Measurements from ENCODE around the gene ARHGAP23.
"Not testable (repeated sequence)": the region's sequence is repeated elsewhere in the genome, so short reads cannot be mapped to it uniquely, and the experiment has no call there.

Gene ARHGAP23

DNA sequence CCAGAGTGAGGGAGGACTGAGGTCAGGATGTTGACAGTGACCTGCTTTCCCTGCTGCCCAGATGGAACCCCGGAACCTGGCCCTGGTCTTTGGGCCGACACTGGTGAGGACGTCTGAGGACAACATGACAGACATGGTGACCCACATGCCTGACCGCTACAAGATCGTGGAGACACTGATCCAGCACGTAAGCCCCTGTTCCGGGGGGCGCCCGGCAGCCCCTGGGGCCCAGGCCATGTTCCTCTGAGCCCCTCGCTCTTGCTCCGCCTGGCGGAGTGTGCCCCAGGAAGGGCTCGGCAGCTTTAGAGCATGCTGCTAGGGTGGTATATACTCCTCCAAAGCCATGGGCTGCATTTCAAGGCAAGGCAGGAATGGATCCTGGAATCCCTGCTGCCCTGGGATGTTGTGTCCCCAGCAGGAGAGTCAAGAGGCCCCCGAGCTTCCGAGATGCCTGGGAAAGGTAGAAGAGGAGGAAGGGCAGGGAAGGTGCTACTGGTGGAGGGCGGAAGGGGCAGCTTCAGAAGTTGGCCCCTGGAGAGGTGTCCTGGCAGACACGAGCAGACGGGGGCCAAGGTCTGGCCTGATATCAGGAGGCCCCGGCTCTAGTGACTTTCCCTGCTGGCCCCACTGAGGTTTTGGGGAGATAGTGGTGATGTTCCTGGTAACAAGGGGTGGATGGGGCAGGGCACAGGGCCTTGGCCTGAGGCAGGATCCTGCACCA lies 63.2 kb downstream of the ARHGAP23 start:
- DNase-seq (ENCODE audit: low spot score) = not testable (repeated sequence)

DNA sequence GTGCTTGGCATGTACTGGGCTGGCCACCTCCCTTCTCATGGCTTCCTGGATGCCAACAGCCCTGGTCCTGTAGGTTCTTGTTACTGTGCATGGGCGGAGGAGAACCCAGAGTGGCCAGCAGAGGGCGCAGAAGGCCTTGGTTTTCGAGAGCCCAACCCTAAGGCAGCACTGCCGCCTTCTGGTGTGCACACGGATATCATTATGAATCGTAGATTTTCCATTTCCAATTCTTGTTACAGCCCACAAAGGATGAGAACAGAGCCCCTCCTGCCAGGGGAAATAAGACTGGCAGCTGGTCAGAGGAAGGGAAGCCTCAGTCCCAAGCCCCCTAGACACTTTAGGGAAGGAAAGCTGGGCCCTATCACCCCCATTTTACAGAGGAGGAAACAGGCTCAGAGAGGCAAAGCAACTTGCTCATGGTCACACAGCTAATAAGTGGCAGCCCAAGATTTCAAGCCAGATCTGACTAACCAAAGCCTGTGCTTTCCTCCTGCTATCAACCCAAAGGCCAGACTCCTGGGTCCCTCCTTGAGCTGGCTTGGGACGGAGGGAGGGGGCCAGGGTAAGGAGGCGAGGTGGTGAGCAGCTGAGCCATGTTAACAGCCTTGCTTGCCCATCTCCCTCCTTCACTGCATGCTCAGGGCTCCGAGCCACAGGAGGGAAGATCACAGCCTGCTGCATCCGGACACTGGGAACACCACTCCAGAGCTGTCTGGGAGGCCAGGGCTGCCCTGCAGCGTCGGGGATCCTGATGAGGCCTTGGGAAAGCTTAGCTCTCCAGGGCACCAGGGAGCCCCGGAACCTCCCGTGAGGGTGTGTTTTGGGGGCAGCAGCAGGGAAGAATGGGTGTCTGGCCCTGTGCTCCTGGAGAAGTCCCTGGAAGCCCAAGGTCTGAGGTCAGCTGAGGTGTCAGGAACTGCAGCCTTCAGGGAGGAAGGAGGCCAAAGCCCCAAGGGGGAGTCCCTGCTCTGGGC lies 64.1 kb downstream of the ARHGAP23 start:
- DNase-seq (ENCODE audit: low spot score) = peak; percentile 84

DNA sequence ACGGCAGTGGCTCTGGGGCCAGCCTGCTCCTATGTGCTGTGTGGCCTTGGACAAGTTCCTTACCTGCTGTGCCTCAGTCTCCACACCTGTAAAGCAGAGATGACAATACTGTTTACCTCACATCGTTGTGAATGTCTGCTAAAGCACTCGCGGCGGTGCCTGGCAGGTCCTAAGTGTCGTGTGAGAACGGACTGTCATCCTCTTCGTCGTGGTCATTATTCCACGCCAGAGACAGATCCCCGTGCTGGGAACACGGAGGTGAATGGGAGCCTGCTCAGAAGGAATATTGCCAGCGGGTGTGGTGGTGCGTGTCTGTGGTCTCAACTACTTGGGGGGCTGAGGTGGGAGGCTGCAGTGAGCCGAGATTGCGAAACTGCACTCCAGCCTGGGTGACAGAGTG lies 65.9 kb downstream of the ARHGAP23 start:
- DNase-seq (ENCODE audit: low spot score) = not testable (repeated sequence)

DNA sequence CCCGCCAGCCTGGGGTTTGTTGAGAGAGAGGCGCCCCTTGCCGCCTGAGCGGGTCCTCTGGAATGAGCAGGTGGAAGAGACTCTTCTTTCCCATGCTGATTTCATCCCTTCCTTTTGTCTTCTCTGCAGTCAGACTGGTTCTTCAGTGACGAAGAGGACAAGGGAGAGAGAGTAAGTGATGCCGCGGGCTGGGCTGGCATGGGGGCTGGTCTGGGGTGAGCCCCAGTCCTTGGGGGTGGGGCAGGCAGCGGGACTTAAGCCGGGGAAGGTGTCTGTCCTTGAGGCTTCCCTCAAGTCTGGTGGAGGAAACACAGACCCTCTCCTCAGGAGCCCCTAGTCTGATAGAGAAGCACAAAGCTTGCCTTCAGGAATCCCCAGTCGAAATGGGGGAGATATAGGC lies 69.4 kb downstream of the ARHGAP23 start:
- DNase-seq (ENCODE audit: low spot score) = not testable (repeated sequence)

DNA sequence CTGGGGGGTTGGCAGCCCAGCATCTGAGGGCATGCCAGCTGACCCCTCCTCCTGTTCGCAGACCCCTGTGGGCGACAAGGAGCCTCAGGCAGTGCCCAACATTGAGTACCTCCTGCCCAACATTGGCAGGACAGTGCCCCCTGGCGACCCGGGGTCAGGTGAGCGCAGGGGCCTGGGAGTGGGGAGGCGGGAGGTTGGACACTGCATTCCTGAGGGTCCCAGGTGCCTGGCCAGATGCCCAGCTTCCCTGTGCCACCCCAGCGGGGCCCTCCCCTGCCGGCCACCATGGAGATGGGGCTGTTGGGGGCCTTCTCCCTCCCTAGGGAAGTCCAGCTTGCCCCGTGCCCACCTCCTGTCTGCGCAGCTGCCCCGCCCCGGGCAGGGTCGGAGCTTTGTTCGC lies 70.1 kb downstream of the ARHGAP23 start:
- DNase-seq (ENCODE audit: low spot score) = no peak

DNA sequence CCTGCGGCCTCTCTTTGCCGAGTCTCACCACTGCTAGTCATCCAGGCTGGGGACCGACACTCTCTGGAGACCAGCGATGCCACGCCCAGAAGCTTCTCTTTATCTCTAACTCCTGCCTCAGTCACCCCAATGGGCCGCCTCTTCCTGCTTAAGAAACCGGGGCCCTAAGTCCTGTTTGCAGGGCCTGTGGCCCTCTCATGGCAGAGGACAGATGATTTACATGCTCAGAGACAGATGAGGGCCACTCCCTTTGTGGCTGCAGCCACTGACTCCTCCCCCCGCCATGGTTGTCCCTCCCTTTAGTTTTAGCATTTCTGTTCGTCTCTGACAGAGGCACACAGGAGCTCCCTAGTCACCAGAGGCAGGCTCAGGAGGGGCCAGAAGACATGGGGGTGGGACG lies 71.0 kb downstream of the ARHGAP23 start:
- DNase-seq (ENCODE audit: low spot score) = not testable (repeated sequence)

DNA sequence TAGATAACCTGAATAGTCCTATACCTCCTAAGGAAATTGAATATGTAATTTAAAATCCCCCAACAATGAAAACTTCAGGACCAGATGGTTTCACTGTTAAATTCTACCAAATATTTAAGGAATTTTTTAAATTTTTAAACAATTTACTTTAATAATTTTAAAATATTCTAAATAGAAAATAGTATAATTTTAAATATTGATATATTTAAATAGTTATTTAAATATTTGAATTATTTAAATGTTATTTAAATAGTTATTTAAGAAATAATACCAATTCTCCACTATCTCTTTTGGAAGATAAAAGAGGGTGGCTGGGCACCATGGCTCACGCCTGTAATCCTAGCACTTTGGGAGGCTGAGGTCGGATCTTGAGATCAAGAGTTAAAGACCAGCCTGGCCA lies 73.5 kb downstream of the ARHGAP23 start:
- DNase-seq (ENCODE audit: low spot score) = not testable (repeated sequence)

DNA sequence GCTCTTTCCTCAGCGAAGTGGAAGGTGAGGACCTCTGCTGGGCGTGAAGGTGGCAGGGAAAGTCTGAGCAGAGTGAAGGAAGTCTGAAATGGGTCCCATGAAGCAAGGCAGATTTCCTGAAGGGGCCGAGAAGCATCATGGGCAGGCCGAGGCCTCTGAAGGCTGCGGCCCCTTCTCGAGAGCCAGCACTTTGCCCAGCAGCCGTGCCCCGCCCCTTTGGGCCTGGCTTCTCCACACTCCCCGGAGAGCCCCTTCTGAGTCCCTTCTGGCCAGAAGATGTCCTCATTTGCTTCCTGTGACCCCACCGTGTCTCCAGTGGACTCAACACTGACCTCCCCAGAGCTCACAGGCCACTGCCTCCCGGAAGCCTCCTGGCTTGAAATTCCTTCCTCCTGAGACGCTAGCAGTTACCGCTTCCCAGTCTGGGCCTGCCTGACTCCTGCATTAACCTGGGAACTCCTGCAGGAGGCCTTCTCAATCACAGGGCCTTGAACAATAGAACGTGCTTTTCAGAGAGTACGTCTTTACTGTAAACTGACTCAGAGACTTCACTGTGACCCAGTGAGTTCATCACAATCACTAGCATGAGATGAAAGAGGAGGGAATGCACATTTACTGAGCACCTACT lies 75.1 kb downstream of the ARHGAP23 start:
- DNase-seq (ENCODE audit: low spot score) = not testable (repeated sequence)

DNA sequence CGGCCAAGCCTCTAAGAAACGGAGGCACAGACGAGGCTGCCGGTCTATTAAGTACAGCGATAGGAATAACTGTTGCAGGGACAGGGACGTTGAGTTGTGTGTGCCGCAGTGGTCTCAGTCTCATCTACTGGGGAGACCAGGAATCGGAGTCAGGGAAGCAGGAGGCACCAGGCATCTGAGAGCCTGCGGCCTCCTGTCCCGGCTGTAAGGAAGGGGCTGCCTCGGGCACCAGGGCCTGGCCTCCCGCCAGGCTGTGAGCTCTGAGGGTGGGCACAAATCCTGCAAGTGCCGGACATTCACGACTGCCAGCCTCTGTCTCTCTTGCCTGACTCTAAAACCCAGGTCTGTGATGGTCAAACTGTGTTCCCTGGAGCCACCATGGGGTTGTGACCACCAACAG lies 76.0 kb downstream of the ARHGAP23 start:
- DNase-seq (ENCODE audit: low spot score) = no peak

DNA sequence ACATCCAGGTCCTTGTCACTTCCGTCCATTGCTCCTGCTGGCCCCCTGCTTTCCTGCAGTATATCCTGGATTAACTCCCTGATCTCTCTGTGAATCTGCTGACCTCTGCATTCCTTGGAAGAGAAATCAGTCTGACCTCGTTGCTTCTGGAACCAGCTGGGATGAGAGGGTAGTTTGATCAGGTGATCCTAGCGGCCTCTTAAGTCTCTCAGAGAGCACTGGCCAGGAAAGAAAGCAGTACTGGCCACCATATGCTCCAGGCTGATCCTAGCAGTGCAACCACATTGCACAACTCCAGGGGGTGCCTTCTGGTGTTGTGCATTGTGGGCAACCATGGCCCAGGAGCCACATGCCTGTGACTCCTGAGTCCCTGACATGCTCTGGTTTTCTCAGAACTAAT lies 79.2 kb downstream of the ARHGAP23 start:
- no peak for DNase-seq (ENCODE audit: low spot score)

DNA sequence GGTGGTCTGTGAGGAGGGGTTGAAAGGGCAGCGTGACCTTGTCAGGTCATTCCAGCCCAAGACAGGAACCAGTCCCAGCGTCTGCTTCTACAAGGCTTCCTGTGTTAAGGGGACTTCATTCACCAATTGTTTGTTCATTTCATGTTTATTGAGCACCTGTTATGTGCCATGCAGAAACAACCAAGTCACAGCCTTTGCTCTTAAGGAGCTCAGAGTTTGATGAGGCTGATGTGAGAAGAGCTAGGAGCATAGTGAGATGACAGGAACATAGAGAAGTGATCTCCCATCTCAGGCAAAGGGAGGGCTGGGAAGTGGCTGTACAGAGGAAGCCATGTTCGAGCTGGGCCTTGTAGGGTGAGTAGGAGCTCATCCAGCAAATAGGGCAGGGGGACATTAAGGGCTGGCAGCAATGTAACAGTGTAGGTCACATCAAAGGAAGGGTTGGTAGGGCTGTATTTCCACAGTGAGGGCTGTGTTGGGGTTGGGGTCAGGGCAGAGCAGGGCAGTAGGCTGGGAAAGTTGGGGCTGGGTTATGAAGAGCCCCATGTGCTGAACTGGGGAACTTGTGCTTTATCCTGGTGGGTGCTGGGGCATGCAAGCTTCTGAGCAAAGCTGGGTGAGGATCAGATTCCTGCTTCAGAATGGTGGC lies 79.8 kb downstream of the ARHGAP23 start:
- no peak for DNase-seq (ENCODE audit: low spot score)

DNA sequence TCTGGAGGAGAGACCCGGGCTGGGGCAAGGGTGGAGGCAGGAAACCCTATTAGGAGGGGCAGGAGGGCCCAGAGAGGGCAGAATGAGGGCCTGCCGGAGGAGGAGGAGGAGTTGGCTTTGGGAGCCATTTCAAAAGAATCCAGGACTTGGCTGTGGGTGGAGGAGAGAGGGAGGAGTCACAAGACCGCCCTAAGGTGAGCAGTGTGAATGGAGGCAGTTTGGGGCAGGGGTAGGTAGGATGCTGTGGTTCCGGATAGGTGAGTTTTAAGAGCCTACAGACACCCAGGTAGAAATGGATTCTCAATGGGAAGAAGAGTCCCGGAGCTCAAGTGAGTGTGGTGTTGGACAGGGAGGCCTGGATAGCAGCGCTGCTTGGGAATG lies 80.3 kb downstream of the ARHGAP23 start:
- DNase-seq (ENCODE audit: low spot score) = no peak

DNA sequence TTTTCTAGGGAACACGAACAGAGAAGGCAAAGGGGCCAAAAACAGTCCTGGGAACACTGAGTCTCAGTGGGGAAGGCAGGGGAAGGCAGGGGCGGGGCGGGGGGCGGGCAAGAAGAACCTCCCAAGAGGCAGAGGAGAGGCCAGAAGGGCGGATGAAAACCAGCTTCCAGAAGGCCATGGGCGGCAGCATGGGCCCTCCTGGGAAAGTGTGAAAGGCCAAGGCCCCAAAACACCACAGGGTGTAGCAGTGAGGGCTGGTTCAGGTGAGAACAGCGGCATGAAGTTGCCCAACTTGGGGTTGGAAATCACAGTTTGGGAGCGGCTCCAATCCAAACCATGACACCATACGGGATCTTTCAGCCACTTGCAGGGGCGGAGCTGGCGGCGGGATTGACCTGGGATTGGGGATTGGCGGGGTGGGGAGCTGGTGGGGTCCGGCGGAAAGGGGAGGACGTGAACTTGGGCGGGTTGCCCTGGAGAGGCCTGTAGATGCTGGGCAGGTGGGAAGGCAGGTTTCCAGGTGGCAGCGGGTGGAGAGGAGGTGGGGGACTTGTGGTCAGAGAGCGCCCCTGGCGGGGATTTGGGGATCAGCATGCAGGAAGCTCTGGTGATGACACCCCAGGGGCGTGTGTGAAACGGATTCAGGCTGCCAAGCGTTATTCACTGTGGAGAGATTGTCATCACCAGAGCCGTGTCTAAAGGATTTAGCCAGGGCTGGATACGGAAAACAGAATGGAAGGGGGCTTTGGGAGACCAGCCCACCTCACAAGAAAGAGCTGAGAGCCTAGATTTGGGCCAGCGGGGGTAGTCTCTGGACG lies 80.9 kb downstream of the ARHGAP23 start:
- DNase-seq (ENCODE audit: low spot score) = peak; percentile 91

DNA sequence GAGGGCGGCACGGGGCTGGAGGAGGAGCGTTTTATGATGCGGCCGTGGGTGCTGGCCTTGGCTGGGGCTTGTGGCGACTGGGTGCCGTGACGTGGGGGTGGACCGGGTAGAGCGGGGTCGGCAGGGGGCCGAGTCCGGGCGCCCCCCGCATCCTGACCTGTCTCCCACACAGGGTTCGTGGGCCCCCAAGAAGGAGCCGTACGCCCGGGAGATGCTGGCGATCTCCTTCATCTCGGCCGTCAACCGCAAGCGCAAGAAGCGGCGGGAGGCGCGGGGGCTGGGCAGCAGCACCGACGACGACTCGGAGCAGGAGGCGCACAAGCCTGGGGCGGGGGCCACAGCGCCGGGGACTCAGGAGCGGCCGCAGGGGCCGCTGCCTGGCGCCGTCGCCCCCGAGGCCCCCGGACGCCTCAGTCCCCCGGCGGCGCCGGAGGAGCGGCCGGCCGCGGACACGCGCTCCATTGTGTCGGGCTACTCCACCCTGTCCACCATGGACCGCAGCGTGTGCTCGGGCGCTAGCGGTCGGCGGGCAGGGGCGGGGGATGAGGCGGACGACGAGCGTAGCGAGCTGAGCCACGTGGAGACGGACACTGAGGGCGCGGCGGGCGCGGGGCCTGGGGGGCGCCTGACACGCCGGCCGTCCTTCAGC lies 81.6 kb downstream of the ARHGAP23 start:
- DNase-seq (ENCODE audit: low spot score) = peak; percentile 72

DNA sequence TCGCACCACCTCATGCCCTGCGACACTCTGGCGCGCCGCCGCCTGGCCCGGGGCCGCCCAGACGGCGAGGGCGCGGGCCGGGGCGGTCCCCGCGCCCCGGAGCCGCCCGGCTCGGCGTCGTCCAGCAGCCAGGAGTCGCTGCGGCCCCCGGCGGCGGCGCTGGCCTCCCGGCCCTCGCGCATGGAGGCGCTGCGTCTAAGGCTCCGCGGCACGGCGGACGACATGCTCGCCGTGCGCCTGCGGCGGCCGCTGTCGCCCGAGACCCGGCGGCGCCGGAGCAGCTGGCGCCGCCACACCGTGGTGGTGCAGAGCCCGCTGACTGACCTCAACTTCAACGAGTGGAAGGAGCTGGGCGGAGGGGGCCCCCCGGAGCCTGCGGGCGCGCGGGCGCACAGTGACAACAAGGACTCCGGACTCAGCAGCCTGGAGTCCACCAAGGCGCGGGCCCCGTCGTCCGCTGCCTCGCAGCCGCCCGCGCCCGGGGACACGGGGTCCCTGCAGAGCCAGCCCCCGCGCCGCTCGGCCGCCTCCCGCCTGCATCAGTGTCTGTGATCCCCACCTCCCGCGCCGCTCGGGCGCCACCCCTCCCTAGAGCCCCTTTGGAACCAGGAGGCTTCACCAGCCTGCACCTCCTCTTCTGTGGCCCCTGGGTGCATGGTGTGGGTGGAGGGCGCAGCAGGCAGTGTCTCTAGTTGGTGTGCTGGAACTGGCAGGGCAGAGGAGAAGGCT lies 82.3 kb downstream of the ARHGAP23 start:
- DNase-seq (ENCODE audit: low spot score) = peak; percentile 92

DNA sequence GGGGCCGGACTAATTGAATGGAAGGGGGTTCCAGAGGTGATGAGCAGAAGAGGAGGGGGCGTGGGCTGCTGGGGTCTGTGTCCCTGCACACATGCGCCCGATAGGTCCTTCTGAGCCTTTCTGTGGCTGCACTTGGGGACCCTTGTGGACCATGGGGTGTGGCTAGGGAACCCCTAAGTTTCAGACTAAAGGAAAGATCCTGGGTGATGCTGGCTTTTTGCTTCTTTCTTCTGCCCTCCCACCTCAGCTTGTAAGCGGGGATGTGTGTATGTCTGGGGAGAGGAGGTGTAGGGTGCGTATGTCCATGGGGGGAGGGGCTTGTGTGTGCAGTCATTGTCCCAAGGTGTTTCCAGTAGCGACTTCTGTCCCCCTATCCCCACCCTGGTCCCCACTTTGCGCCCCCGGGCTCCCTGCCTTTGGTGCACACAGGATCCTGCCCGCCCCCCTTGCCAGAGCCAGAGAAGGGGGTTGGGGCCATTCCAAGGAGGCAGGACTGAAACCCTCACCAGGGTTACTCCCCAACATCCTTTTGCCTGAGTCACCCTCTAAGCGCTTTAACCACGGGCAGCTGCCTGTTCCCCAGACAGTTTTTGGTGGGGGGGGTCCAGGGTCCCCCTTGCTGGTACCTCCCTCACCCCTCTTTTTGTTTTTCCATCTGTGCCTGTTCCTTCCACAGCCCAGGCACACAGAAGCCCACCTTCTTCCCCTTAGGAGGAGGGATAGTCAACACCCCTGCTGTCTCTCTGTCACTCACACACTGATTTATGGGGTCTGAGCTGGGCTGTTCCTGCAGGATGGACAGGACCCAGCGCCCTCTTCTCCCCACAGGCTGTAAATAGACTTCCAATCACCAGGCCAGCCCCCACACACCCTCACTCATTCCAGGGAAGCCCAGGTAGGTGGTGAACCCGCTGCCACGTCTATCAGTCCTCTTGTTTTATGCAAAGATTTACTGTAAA lies 83.2 kb downstream of the ARHGAP23 start:
- peak; percentile 48 for DNase-seq (ENCODE audit: low spot score)

DNA sequence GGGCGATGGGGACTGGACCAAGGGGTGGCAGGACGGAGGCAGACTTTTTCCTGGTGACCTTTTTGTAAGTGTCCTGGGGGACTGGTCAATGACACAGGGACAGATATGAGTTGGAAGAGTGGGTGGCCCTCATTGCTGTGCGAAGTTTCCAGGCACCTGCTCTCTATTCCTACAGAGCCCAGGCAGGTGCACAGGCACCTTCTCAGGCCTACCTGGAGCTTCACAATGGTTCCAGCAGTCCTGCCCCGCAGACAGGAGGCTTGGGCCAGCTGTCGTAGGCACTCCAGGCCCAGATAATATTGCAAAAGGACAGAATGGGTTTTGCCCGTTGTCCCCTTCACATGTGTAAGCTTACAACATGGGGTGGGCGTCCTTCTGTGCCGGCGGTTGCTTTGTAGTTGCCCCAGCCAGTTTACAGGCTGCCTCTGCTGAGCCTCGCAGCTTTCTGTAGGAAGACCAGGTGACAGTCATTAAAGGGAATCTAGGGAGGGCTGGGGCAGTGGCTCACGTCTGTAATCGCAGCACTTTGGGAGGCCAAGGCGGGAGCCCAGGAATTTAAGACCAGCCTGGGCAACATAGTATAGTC lies 84.3 kb downstream of the ARHGAP23 start:
- no peak for DNase-seq (ENCODE audit: low spot score)

DNA sequence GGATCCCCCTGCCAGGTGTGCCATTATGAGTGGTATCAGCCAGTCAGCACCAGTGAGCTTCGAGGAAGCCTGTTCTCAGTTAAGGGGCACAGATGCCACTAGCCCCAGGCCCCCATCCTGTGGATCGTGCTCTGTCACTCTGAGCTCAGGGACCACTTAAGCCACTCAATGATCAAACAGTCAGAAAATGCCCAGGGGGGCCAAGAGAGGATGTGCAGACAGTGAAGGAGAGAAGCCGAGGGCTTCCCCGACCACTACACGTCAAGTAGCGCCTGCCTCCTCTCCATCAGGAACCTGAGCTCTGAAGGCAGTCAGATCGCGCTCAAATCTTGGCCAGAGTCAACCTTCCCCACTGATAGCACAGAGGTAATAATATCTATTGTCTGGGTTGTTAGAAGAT lies 98.3 kb downstream of the ARHGAP23 start:
- not testable (repeated sequence) for DNase-seq (ENCODE audit: low spot score)

Measured in D341Med (cell line).